T-cell (primary cell): ENCODE results near the gene C19orf85. TPM values are rescaled to one million over a fixed set of nuclear protein-coding genes. Genes with fewer than 3 reads are reported as not detected.

Source experiments
- ATAC-seq, 4 experiments: fragments of 200-7000 bp in 3 of 4; fragments of 150-1000 bp in 1 of 4; cut with Tn5 transposase; replicated peaks in 1 of 4; 1 replicate in 3 of 4; 2 replicates in 1 of 4; pipeline ENCODE4 v1.10.0; 2021; ENCODE audit warnings: moderate library complexity in 3 of 4, mild to moderate bottlenecking in 2 of 4, moderate number of reproducible peaks in 1 of 4
- CTCF ChIA-PET, 2 donors: fragments of 300-600 bp; sonication (Branson Sonifier 250); formaldehyde crosslinking; loops; one replicate each; lab custom pipeline; 2022; ENCODE audit warnings: antibody characterized with exemption in 2 of 2; lab: Charles Lee
- POLR2A ChIA-PET, 2 donors: fragments of 300-600 bp; sonication (Branson Sonifier 250); formaldehyde crosslinking; loops; one replicate each; lab custom pipeline; 2022; ENCODE audit warnings: antibody characterized with exemption in 2 of 2; lab: Charles Lee
- DNase-seq, 35 experiments: peaks; one replicate each; pipeline versions ENCODE4 v3.0.0 to v3.0.0-alpha.2; 2013 to 2023
- H3K27ac ChIP-seq: one replicate; pipeline ENCODE4 v1.5.1; 2013; ENCODE audit warnings: low read length
- H3K27me3 ChIP-seq, 2 experiments: replicated peaks in 1 of 2; 1 replicate in 1 of 2; 2 replicates in 1 of 2; pipeline versions ENCODE4 v1.6.1 to v1.7.0; 2013; ENCODE audit warnings: low read length in 1 of 2, mixed read lengths in 1 of 2; ENCODE audit not compliant: control insufficient read depth in 2 of 2, insufficient read depth in 2 of 2; ENCODE audit errors: extremely low read depth in 1 of 2
- H3K36me3 ChIP-seq, 2 donors: 1 replicate in 1 of 2; 2 replicates in 1 of 2; pipeline versions ENCODE4 v1.6.1 to v1.7.0; 2013; ENCODE audit warnings: low read length in 1 of 2; ENCODE audit not compliant: control insufficient read depth in 2 of 2, insufficient read depth in 1 of 2; ENCODE audit errors: extremely low read depth in 1 of 2
- H3K4me1 ChIP-seq, 2 experiments: 1 replicate in 1 of 2; 2 replicates in 1 of 2; pipeline versions ENCODE4 v1.6.1 to v1.7.0; 2013; ENCODE audit warnings: low read length in 2 of 2, mixed read lengths in 1 of 2; ENCODE audit not compliant: insufficient read depth in 2 of 2, control insufficient read depth in 1 of 2; ENCODE audit errors: extremely low read depth in 1 of 2
- H3K4me3 ChIP-seq, 2 donors: 1 replicate in 1 of 2; 2 replicates in 1 of 2; pipeline versions ENCODE4 v1.5.1 to v1.7.0; 2013; ENCODE audit warnings: mild to moderate bottlenecking in 2 of 2, low read length in 1 of 2, moderate library complexity in 1 of 2; ENCODE audit not compliant: control insufficient read depth in 1 of 2; ENCODE audit errors: extremely low read depth in 1 of 2
- H3K9me3 ChIP-seq: 2 replicates; pipeline ENCODE4 v1.7.0; 2013
- H3K27ac Mint-ChIP-seq, 2 donors: one replicate each; pipeline ENCODE4 v1.8.0; 2020 to 2021; ENCODE audit warnings: mild to moderate bottlenecking in 2 of 2, mixed read lengths in 2 of 2
- H3K27me3 Mint-ChIP-seq, 2 donors: one replicate each; pipeline ENCODE4 v1.8.0; 2021 to 2022; ENCODE audit warnings: mixed read lengths in 2 of 2
- H3K36me3 Mint-ChIP-seq: one replicate; pipeline ENCODE4 v1.8.0; 2021; ENCODE audit warnings: mixed read lengths
- H3K4me1 Mint-ChIP-seq, 3 donors: one replicate each; pipeline ENCODE4 v1.8.0; 2020 to 2022; ENCODE audit warnings: mixed read lengths in 3 of 3, mild to moderate bottlenecking in 1 of 3
- H3K4me3 Mint-ChIP-seq, 3 donors: one replicate each; pipeline ENCODE4 v1.8.0; 2020 to 2022; ENCODE audit warnings: mild to moderate bottlenecking in 3 of 3, mixed read lengths in 3 of 3, moderate library complexity in 3 of 3
- H3K9me3 Mint-ChIP-seq, 3 donors: one replicate each; pipeline ENCODE4 v1.8.0; 2020 to 2022; ENCODE audit warnings: mixed read lengths in 3 of 3
- WGBS: methylation state at CpG from one replicate; pipeline ENCODE4 v1.1.5; 2013; ENCODE audit warnings: missing lambda C conversion rate; ENCODE audit not compliant: insufficient coverage; 5-methylcytosine and 5-hydroxymethylcytosine counted together
- total RNA-seq, 35 experiments: library from RNA in 6 of 35; stranded (reverse) in 6 of 35; fragments of 120-200 nt in 1 of 35; gene quantifications; one replicate each; pipeline versions ENCODE4 v1.2.1 to v1.2.4 and lab custom pipeline; 2013 to 2026

C19orf85 gene
- total RNA-seq, 5 donors from 2014 or later (not counting 1 experiment from before 2014, with no cell fraction given) = not detected

- 70% methylated on average over 9 of the region's 15 CpGs for WGBS
- H3K36me3 Mint-ChIP-seq = peaks cover 8% of the 10 kb centered on the region
- no peak overlapping the region for H3K27ac Mint-ChIP-seq
- H3K9me3 Mint-ChIP-seq = no peaks in the 10 kb centered on the region
- H3K27me3 ChIP-seq = peaks cover 0 to 10% of the 10 kb centered on the region in 2 experiments
- no peaks in the 10 kb centered on the region for H3K27me3 Mint-ChIP-seq
- ATAC-seq = no peak
- no peak for DNase-seq
- peaks cover 8 to 11% of the 10 kb centered on the region in 2 donors for H3K36me3 ChIP-seq
- H3K4me1 Mint-ChIP-seq = peaks cover 26 to 38% (median 31%) of the 10 kb centered on the region in 3 donors
- ChIA-PET POLR2A (interaction anchor here in 1 of 2 donors (0.6 to 0.7 kb wide), 2 partner anchors 17 to 1032 kb away, joined by 3 read pairs; no protein-coding TSS in a partner anchor), CTCF (interaction anchor here in 1 of 2 donors (0.6 kb wide), 1 partner anchor 1032 kb away, joined by 3 read pairs; no protein-coding TSS in a partner anchor)
- no peak overlapping the region for H3K4me3 ChIP-seq
- H3K9me3 ChIP-seq = no peaks in the 10 kb centered on the region
- H3K27ac ChIP-seq = no peak overlapping the region
- peaks cover 9 to 40% of the 10 kb centered on the region in 2 experiments for H3K4me1 ChIP-seq
- peak overlapping the region in 2 of 3 donors; percentile 25 to 82 for H3K4me3 Mint-ChIP-seq
Observed at GRCh38 chr19:55479451-55480230, 15.1 kb upstream of the C19orf85 start.

- H3K9me3 Mint-ChIP-seq = no peaks in the 10 kb centered on the region
- H3K4me1 Mint-ChIP-seq = peaks cover 26 to 34% (median 28%) of the 10 kb centered on the region in 3 donors
- Histone ChIP-seq H3K36me3 (peaks cover 8 to 11% of the 10 kb centered on the region in 2 donors), H3K4me1 (peaks cover 3 to 34% of the 10 kb centered on the region in 2 experiments), H3K27ac (no peak overlapping the region), H3K9me3 (no peaks in the 10 kb centered on the region), H3K27me3 (peaks cover 0 to 5% of the 10 kb centered on the region in 2 experiments), H3K4me3 (no peak overlapping the region)
- H3K27ac Mint-ChIP-seq = peak overlapping the region in 1 of 2 donors; percentile 54
- POLR2A ChIA-PET = no interaction called here
- peak overlapping the region in 2 of 3 donors; percentile 41 to 82 for H3K4me3 Mint-ChIP-seq
- H3K36me3 Mint-ChIP-seq = peaks cover 8% of the 10 kb centered on the region
- 95% methylated on average over 16 of the region's 17 CpGs for WGBS
- DNase-seq (no peak), ATAC-seq (no peak)
- H3K27me3 Mint-ChIP-seq = no peaks in the 10 kb centered on the region
- CTCF ChIA-PET = interaction anchor here in 1 of 2 donors (0.6 kb wide), 1 partner anchor 1031 kb away, joined by 3 read pairs; no protein-coding TSS in a partner anchor
Observed at GRCh38 chr19:55479045-55479444, 14.5 kb upstream of the C19orf85 start.

GRCh38 chr19:55478364-55478763 is 13.8 kb upstream of the C19orf85 start:
- Mint-ChIP-seq H3K36me3 (peaks cover 8% of the 10 kb centered on the region), H3K27ac (peak overlapping the region in 1 of 2 donors; percentile 54), H3K4me3 (peak overlapping the region; percentile 41 to 85 (median 82)), H3K9me3 (no peaks in the 10 kb centered on the region), H3K4me1 (peaks cover 26 to 34% (median 28%) of the 10 kb centered on the region in 3 donors), H3K27me3 (no peaks in the 10 kb centered on the region)
- ATAC-seq = no peak
- WGBS = 95% methylated on average over 12 of the region's 12 CpGs
- Histone ChIP-seq H3K27ac (no peak overlapping the region), H3K4me3 (no peak overlapping the region), H3K9me3 (no peaks in the 10 kb centered on the region), H3K36me3 (peaks cover 8% of the 10 kb centered on the region in 2 donors), H3K27me3 (peaks cover 0 to 4% of the 10 kb centered on the region in 2 experiments), H3K4me1 (peaks cover 2 to 28% of the 10 kb centered on the region in 2 experiments)
- ChIA-PET POLR2A (no interaction called here), CTCF (interaction anchor here in 1 of 2 donors (2.0 kb wide), 1 partner anchor 17 kb away, joined by 14 read pairs; the partner anchor contains the start of gene ISOC2)
- DNase-seq = no peak

- DNase-seq = no peak
- WGBS = 94% methylated on average over 13 of the region's 13 CpGs
- peak overlapping the region; percentile 41 to 85 (median 82) for H3K4me3 Mint-ChIP-seq
- POLR2A ChIA-PET = interaction anchor here (0.6 to 1.4 kb wide), 2 partner anchors 16 to 124 kb away, joined by 3 to 6 read pairs; partner anchors contain the start of gene ISOC2 (in 1 of the 2)
- Histone ChIP-seq H3K4me1 (peaks cover 2 to 24% of the 10 kb centered on the region in 2 experiments), H3K27ac (no peak overlapping the region), H3K4me3 (no peak overlapping the region), H3K27me3 (peaks cover 0 to 7% of the 10 kb centered on the region in 2 experiments), H3K36me3 (peaks cover 5 to 8% of the 10 kb centered on the region in 2 donors), H3K9me3 (no peaks in the 10 kb centered on the region)
- no peak for ATAC-seq
- peaks cover 8% of the 10 kb centered on the region for H3K36me3 Mint-ChIP-seq
- H3K4me1 Mint-ChIP-seq = peaks cover 26 to 34% (median 28%) of the 10 kb centered on the region in 3 donors
- H3K9me3 Mint-ChIP-seq = no peaks in the 10 kb centered on the region
- H3K27me3 Mint-ChIP-seq = no peaks in the 10 kb centered on the region
- H3K27ac Mint-ChIP-seq = peak overlapping the region; percentile 2 to 23
- CTCF ChIA-PET = interaction anchor here in 1 of 2 donors (1.3 to 2.0 kb wide), 2 partner anchors 16 to 26 kb away, joined by 14 to 21 read pairs; partner anchors contain the start of gene ISOC2
Observed at GRCh38 chr19:55477905-55478304, 13.4 kb upstream of the C19orf85 start.

- H3K4me1 ChIP-seq = peaks cover 2 to 24% of the 10 kb centered on the region in 2 experiments
- ATAC-seq (peak; percentile 95), DNase-seq (peak; percentile 96 to 99 (median 98))
- peaks cover 26 to 34% (median 28%) of the 10 kb centered on the region in 3 donors for H3K4me1 Mint-ChIP-seq
- H3K9me3 Mint-ChIP-seq = no peaks in the 10 kb centered on the region
- H3K4me3 Mint-ChIP-seq = peak within 1 kb of the TSS; percentile 82 to 86 (median 86)
- WGBS = 2% methylated on average over 48 of the region's 61 CpGs
- peak within 1 kb of the TSS; percentile 66 for H3K27ac ChIP-seq
- POLR2A ChIA-PET = interaction anchor here in 1 of 2 donors (0.6 to 1.6 kb wide), 5 partner anchors 15 to 397 kb away, joined by 4 to 13 read pairs (median 6); partner anchors contain the start of genes ISOC2 and ZNF784
- peak within 1 kb of the TSS; percentile 91 to 94 for H3K27ac Mint-ChIP-seq
- no peaks in the 10 kb centered on the region for H3K9me3 ChIP-seq
- H3K27me3 ChIP-seq = peaks cover 0 to 10% of the 10 kb centered on the region in 2 experiments
- H3K36me3 ChIP-seq = peaks cover 0 to 4% of the 10 kb centered on the region in 2 donors
- CTCF ChIA-PET = interaction anchor here (0.6 to 2.0 kb wide), 10 partner anchors 9 to 150 kb away, joined by 3 to 21 read pairs (median 6); partner anchors contain the start of genes FIZ1 (in 1 of the 2), ISOC2 (in 1 of the 2) and ZNF784 (in 1 of the 2)
- peak within 1 kb of the TSS; percentile 53 to 90 for H3K4me3 ChIP-seq
- no peaks in the 10 kb centered on the region for H3K27me3 Mint-ChIP-seq
- H3K36me3 Mint-ChIP-seq = peaks cover 8% of the 10 kb centered on the region
Observed at GRCh38 chr19:55476100-55476775, 11.7 kb upstream of the C19orf85 start, which contains the start of gene ZNF628. Gene ZNF628, plus strand, starts transcription at chr19:55476617. Its CDS starts 3,294 bp downstream, at chr19:55479911.
